ENCODE results near the gene HEBP1. TPM values are rescaled to one million over a fixed set of nuclear protein-coding genes. Genes with fewer than 3 reads are reported as not detected.

The HEBP1 gene
- polyA plus RNA-seq, 1 donor = 34.4 TPM

- no peak for DNase-seq (ENCODE audit: low read depth)
These were observed 9.2 kb downstream of the HEBP1 start for GRCh38 chr12:12990700-12991468.

GRCh38 chr12:12987421-12987820 lies 12.6 kb downstream of the HEBP1 start:
- no peak for DNase-seq (ENCODE audit: low read depth)

GRCh38 chr12:12986775-12987331 lies 13.2 kb downstream of the HEBP1 start:
- DNase-seq (ENCODE audit: low read depth) = no peak

- DNase-seq (ENCODE audit: low read depth) = no peak
These were observed 14.2 kb downstream of the HEBP1 start for GRCh38 chr12:12985817-12986408.

- no peak for DNase-seq (ENCODE audit: low read depth)
These were observed 15.9 kb downstream of the HEBP1 start for GRCh38 chr12:12984149-12984548.

DNA sequence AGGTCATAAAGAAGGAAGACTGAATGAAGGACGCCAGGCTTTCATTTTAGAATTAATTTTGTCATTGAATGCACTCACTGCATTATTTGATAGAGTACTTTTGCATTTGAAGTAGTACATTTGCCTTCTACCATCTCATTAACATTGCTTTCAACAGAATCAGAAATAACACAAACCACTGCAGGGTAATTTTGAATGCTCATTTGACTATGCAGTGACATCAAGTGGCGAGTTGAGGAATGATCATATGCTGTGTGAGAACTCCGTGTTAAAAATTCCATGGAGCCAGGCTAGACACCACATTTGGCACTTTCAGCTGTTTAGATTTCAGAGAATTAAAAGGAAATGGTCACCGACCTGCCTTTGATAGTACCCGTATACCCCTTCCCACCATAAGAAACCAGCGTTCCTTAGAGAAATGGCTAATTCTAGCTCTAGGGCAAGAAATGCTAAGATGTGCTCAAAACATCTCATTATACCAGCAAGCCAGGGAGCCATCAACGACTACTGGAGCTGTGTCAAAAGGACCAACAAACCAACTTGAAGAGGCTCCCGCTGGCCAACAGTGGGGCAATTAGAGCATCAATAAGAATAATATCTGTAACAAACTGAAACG lies 16.5 kb downstream of the HEBP1 start:
- no peak for DNase-seq (ENCODE audit: low read depth)

- DNase-seq (ENCODE audit: low read depth) = no peak
These were observed 17.7 kb downstream of the HEBP1 start for GRCh38 chr12:12982331-12982730.

- DNase-seq (ENCODE audit: low read depth) = peak; percentile 78
These were observed 20.3 kb downstream of the HEBP1 start for GRCh38 chr12:12979731-12980259.

- no peak for DNase-seq (ENCODE audit: low read depth)
These were observed 20.9 kb downstream of the HEBP1 start for GRCh38 chr12:12979126-12979525.

- DNase-seq (ENCODE audit: low read depth) = no peak
These were observed 22.8 kb downstream of the HEBP1 start for GRCh38 chr12:12977231-12977630.

GRCh38 chr12:12976366-12976765 lies 23.7 kb downstream of the HEBP1 start:
- no peak for DNase-seq (ENCODE audit: low read depth)

DNA sequence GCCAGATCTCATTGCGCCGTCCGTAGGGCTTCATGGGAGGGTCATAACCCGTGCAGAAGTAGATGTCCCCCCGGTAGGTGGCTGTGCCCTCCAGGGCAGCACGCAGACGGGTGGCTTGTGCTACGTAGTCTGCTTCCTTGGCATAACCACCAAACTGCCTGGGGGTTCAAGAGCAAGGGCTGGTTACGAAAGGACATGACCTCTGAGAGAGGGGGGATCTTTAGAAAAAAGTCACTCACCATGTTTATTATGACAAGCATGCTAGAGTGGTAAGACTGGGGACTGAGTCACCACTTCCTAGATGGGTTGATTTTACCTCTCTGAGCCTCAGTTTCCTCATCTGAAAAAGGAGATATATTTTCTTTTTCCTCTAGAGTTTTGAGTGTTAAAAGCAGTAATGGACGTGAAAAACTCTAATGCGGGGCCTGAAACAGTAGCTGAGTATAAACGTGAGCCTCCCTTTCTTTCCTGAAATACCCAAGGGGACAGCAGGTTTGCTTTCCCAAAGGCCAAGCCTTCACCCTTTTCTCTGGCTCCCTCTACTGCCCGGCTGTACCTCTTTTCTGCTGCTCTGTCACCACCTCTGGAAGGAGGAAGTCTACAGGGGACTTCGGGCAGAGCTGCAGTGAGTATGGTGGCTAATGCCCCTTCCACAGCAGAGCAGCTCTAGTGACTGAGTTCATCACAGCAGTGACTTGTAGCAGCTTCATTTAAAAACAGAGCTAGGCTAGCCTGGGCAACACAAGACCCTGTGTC lies 24.6 kb downstream of the HEBP1 start:
- DNase-seq (ENCODE audit: low read depth) = no peak

DNA sequence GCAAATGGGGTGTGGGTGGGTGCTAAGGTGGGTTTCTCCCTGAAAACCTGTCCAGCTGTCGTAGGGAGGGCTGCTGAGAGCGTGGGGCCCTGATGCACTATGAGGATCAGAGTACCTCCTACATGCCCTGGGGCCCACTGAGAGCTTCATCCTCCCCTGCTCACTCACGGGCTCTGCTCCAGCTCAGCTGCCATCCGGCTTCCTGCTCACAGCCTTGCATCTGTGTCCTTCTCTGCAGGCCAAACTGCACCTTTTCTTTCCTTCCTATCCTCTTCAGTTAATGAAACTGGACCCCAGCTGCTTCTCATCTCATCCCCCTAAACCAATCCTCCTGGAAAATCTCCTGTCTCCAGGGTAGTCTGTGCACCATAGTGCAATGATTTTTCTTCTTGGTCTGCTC lies 25.9 kb downstream of the HEBP1 start:
- DNase-seq (ENCODE audit: low read depth) = no peak

DNA sequence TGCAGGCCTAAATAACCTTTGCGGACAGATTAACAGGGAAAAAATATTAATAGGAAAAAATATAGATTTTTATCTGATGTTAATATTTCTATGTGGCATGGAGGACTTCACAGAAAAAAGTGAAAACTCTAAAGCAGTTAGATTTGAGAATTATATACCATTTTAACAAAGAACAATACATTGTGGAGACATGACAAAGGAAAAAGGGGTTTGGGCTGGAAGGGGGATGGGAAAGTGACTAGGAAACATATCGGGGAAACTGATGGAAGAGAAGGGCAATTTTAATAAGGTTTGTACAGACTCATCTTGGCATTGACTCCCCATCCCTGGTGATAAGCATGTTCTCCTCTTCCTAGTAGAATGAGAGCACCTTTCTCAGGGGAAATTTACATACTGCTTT lies 27.0 kb downstream of the HEBP1 start:
- no peak for DNase-seq (ENCODE audit: low read depth)

DNA sequence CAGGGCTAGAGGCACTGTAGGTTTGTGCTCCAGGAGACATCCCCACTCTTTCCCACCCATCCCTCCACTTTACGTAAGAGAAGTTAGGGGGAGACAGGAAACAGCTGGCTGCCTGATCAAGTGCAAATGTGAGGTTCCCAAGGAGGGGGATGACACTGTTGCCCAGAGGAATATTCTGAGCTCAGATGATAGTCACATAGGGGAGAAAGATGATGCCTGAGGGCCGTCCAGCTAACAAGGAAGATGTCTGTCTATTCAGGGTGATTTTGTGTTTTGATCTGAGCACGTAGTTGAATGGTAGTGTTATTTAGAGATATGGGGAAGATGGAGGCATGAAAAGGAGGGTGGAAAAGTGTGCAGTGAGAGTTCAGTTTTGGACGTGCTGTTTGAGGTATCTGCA lies 34.2 kb downstream of the HEBP1 start:
- no peak for DNase-seq (ENCODE audit: low read depth)

- no peak for DNase-seq (ENCODE audit: low read depth)
These were observed 35.8 kb downstream of the HEBP1 start for GRCh38 chr12:12964255-12964654.

DNA sequence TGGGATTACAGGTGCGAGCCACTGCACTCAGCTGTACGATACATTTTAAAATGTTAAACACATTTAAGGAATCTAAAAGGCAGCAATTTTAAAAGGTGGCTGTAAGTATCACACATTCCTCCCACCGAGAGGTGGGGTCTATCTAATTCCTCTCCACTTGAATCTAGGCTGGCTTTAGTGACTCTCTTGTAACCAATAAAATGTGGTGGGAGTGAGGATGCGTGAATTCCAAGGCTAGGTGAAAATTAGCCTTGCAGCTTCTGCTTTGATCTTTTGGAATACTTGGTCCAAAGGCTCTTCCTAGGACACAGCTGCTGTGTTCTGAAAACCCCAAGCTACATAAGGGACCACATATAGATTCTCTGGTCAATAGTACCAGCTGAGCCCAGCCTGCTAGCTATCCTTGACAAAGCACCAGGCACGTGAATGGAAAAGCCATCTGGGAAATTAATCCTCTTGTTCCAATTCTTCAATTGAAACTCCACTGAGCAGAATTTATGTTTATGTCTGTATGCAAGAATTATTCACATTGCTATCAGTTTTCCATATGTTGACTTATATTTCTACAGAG lies 39.3 kb downstream of the HEBP1 start:
- DNase-seq (ENCODE audit: low read depth) = no peak

DNA sequence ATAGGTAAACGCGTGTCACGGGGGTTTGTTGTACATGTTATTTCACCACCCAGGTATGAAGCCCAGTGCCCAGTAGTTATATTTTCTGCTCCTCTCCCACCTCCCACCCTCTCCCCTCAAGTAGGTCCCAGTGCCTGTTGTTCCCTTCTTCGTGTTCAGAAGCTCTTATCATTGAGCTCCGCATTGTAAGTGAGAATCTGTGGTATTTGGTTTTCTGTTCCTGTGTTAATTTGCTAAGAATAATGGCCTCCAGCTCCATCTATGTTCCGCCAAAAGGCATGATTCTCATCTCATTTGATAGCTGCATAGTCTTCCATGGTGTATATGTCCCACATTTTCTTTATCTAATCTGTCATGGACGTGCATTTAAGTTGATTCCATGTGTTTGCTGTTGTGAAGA lies 41.2 kb downstream of the HEBP1 start:
- no peak for DNase-seq (ENCODE audit: low read depth)

DNA sequence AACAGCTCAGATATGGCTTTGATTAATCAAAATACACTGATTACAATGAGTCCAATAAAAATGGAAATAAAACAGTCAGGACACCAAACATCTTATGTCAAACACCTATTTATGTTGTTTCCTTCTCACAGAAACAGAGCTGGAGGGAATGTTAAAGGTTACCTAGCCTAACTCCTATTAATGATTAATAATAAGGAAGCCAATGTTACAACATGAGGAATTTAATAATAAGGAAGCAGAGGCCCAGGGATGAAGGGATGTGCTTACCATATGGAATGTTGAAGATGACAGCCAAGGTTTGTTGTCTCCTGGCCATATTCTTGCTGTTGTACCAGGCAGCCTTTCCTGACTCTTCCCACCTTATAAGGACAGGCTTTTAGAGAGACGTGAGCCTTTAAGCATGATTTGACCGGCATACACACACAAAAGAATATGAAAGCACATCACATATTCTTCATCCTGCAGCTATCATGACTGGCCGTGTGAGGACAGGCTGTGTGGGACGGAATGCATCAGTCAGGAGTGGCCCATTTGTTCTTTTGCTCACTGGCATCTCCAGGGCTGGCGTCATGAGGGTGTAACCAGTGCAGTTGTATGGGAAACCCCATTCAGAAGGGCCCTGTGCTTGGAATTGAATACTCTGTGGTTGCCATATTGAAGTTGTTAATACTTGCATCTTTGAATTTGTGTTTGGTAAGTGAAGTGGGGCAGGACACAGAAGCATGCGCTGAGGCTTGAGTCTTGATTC lies 45.0 kb downstream of the HEBP1 start:
- DNase-seq (ENCODE audit: low read depth) = no peak

- DNase-seq (ENCODE audit: low read depth) = no peak
These were observed 45.7 kb downstream of the HEBP1 start for GRCh38 chr12:12954356-12954755.

- no peak for DNase-seq (ENCODE audit: low read depth)
These were observed 48.0 kb downstream of the HEBP1 start, which contains the start of gene GPRC5D for GRCh38 chr12:12952036-12952435. GPRC5D (minus strand) TSS chr12:12952170; CDS start chr12:12950384, 1,786 bp downstream.
